H1 (cell line): Measurements from ENCODE around the gene EPB41L5. TPM values are rescaled to one million over a fixed set of nuclear protein-coding genes. Genes with fewer than 3 reads are reported as not detected.

ENCODE experiments used
- CTCF ChIA-PET: fragments of 300-600 bp; sonication (Branson Sonifier 250); formaldehyde crosslinking; loops from one replicate; lab custom pipeline; 2021; ENCODE audit not compliant: partially characterized antibody; lab: Charles Lee
- POLR2A ChIA-PET: fragments of 300-600 bp; sonication (Branson Sonifier 250); formaldehyde crosslinking; loops from one replicate; lab custom pipeline; 2021; ENCODE audit warnings: inconsistent platforms; ENCODE audit not compliant: partially characterized antibody; lab: Charles Lee
- DNase-seq, 2 experiments: peaks; one replicate each; pipeline versions ENCODE4 v3.0.0 to v3.0.0-alpha.2; 2010 to 2022; ENCODE audit warnings: low spot score in 2 of 2, low read depth in 1 of 2, mixed read lengths in 1 of 2
- FAIRE-seq: peaks from 2 replicates; lab custom pipeline; 2011; peaks lifted over from hg19 to GRCh38; lab: Jason Lieb, UNC
- H2AFZ ChIP-seq: 2 replicates; pipeline ENCODE4 v1.8.1; 2012; ENCODE audit warnings: low read length, inconsistent platforms
- H2AK5ac ChIP-seq: 2 replicates; pipeline ENCODE4 v1.6.1; 2013; ENCODE audit warnings: low read depth, low read length
- H2BK120ac ChIP-seq: replicated peaks from 2 replicates; pipeline ENCODE3; 2013; ENCODE audit warnings: low read depth, low read length, inconsistent platforms
- H2BK12ac ChIP-seq: 2 replicates; pipeline ENCODE4 v1.6.1; 2013; ENCODE audit warnings: low read depth, low read length
- H2BK15ac ChIP-seq: 2 replicates; pipeline ENCODE4 v1.6.1; 2013; ENCODE audit warnings: low read length
- H2BK20ac ChIP-seq: 2 replicates; pipeline ENCODE4 v1.6.1; 2013; ENCODE audit warnings: low read length
- H2BK5ac ChIP-seq: 2 replicates; pipeline ENCODE4 v1.6.1; 2013; ENCODE audit warnings: low read depth, low read length
- H3K14ac ChIP-seq: 2 replicates; pipeline ENCODE4 v1.6.1; 2013; ENCODE audit warnings: inconsistent platforms; ENCODE audit not compliant: insufficient read length
- H3K18ac ChIP-seq: 2 replicates; pipeline ENCODE4 v1.6.1; 2013; ENCODE audit warnings: low read length; ENCODE audit errors: extremely low read depth
- H3K23ac ChIP-seq: 2 replicates; pipeline ENCODE4 v1.6.1; 2013; ENCODE audit warnings: inconsistent platforms; ENCODE audit not compliant: insufficient read length
- H3K23me2 ChIP-seq: 2 replicates; pipeline ENCODE4 v1.6.1; 2013; ENCODE audit warnings: low read depth, low read length
- H3K27ac ChIP-seq: 2 replicates; pipeline ENCODE4 v1.6.1; 2011; ENCODE audit warnings: low read depth, low read length, inconsistent platforms
- H3K27me3 ChIP-seq, 4 experiments: replicated peaks in 1 of 4; 1 replicate in 1 of 4; 2 replicates in 3 of 4; pipeline versions ENCODE4 v1.6.1 to v1.8.1; 2011 to 2013; ENCODE audit warnings: low read length in 3 of 4, mild to moderate bottlenecking in 3 of 4, inconsistent platforms in 2 of 4, mixed read lengths in 2 of 4, moderate library complexity in 1 of 4; ENCODE audit not compliant: control insufficient read depth in 3 of 4, insufficient read depth in 3 of 4; ENCODE audit errors: extremely low read depth in 1 of 4
- H3K36me3 ChIP-seq, 4 experiments: 2 replicates each; pipeline versions ENCODE4 v1.6.1 to v1.8.1; 2011 to 2013; ENCODE audit warnings: mild to moderate bottlenecking in 4 of 4, low read length in 3 of 4, moderate library complexity in 2 of 4, control low read depth in 1 of 4, inconsistent platforms in 1 of 4; ENCODE audit not compliant: insufficient read depth in 4 of 4, control insufficient read depth in 2 of 4
- H3K4ac ChIP-seq: replicated peaks from 2 replicates; pipeline ENCODE3; 2013; ENCODE audit warnings: low read length, low read depth, mixed read lengths, inconsistent platforms; ENCODE audit not compliant: insufficient read length
- H3K4me1 ChIP-seq, 4 experiments: replicated peaks in 1 of 4; 1 replicate in 1 of 4; 2 replicates in 3 of 4; pipeline versions ENCODE4 v1.6.1 to v1.8.1; 2011 to 2013; ENCODE audit warnings: low read length in 3 of 4, inconsistent platforms in 2 of 4, mixed read lengths in 1 of 4; ENCODE audit not compliant: insufficient read depth in 4 of 4, control insufficient read depth in 3 of 4
- H3K4me2 ChIP-seq, 2 experiments: 2 replicates each; pipeline versions ENCODE4 v1.6.1 to v1.8.1; 2011 to 2013; ENCODE audit warnings: low read depth in 2 of 2, low read length in 2 of 2, control low read depth in 1 of 2, inconsistent platforms in 1 of 2, mild to moderate bottlenecking in 1 of 2; ENCODE audit not compliant: insufficient read depth in 1 of 2
- H3K4me3 ChIP-seq, 4 experiments: fragments of 200-600, 300-600 bp in 1 of 4; sonication (generic), shearing (Covaris generic), sonication (Bioruptor Twin) in 1 of 4; 2 replicates each; pipeline versions ENCODE4 v1.5.1 to v1.8.1; 2011 to 2016; ENCODE audit warnings: low read length in 4 of 4, low read depth in 3 of 4, control low read depth in 2 of 4, inconsistent platforms in 2 of 4, mild to moderate bottlenecking in 2 of 4, mixed read lengths in 1 of 4, moderate library complexity in 1 of 4; ENCODE audit not compliant: insufficient read depth in 2 of 4; ENCODE audit errors: extremely low read depth in 1 of 4
- H3K56ac ChIP-seq: replicated peaks from 2 replicates; pipeline ENCODE3; 2013; ENCODE audit warnings: low read depth, mild to moderate bottlenecking, mixed read lengths, low read length, inconsistent platforms; ENCODE audit not compliant: insufficient read length
- H3K79me1 ChIP-seq: 2 replicates; pipeline ENCODE4 v1.6.1; 2013; ENCODE audit warnings: low read depth, low read length, control low read depth
- H3K79me2 ChIP-seq, 2 experiments: 2 replicates each; pipeline versions ENCODE4 v1.6.1 to v1.8.1; 2012 to 2013; ENCODE audit warnings: low read length in 2 of 2, mild to moderate bottlenecking in 2 of 2, inconsistent platforms in 1 of 2; ENCODE audit not compliant: insufficient read depth in 2 of 2, control insufficient read depth in 1 of 2
- H3K9ac ChIP-seq, 4 experiments: replicated peaks in 1 of 4; 1 replicate in 1 of 4; 2 replicates in 3 of 4; pipeline versions ENCODE4 v1.6.1 to v1.8.1; 2011 to 2013; ENCODE audit warnings: low read depth in 3 of 4, low read length in 3 of 4, control low read depth in 2 of 4, mild to moderate bottlenecking in 2 of 4, moderate library complexity in 2 of 4, inconsistent platforms in 1 of 4; ENCODE audit errors: extremely low read depth in 1 of 4
- H3K9me3 ChIP-seq, 2 experiments: 2 replicates each; pipeline versions ENCODE4 v1.6.1 to v1.8.1; 2012 to 2013; ENCODE audit warnings: mild to moderate bottlenecking in 2 of 2, moderate library complexity in 2 of 2, control low read depth in 1 of 2, inconsistent platforms in 1 of 2, low read depth in 1 of 2, low read length in 1 of 2, mixed read lengths in 1 of 2; ENCODE audit not compliant: insufficient read depth in 2 of 2
- H4K20me1 ChIP-seq, 2 experiments: replicated peaks in 1 of 2; 2 replicates each; pipeline versions ENCODE3 to v1.8.1; 2011 to 2013; ENCODE audit warnings: inconsistent platforms in 2 of 2, low read length in 2 of 2, mild to moderate bottlenecking in 1 of 2; ENCODE audit not compliant: insufficient read depth in 2 of 2, control insufficient read depth in 1 of 2
- H4K5ac ChIP-seq: 2 replicates; pipeline ENCODE4 v1.6.1; 2013; ENCODE audit warnings: low read length, low read depth, mixed read lengths, inconsistent platforms; ENCODE audit not compliant: insufficient read length
- H4K8ac ChIP-seq: 2 replicates; pipeline ENCODE4 v1.8.0; 2013; ENCODE audit warnings: mild to moderate bottlenecking, moderate library complexity, low read length, inconsistent platforms; ENCODE audit not compliant: insufficient read depth; ENCODE audit errors: extremely low read depth
- H4K91ac ChIP-seq: replicated peaks from 2 replicates; pipeline ENCODE3; 2013; ENCODE audit warnings: low read length, mixed read lengths, inconsistent platforms; ENCODE audit not compliant: insufficient read length
- EP300 ChIP-seq, 2 experiments: IDR thresholded peaks; 1 replicate in 1 of 2; 2 replicates in 1 of 2; pipeline ENCODE4 v1.6.1; 2011 to 2012; ENCODE audit warnings: low read depth in 2 of 2, low read length in 2 of 2, mild to moderate bottlenecking in 2 of 2, borderline replicate concordance in 1 of 2, inconsistent platforms in 1 of 2, moderate library complexity in 1 of 2
- POLR2AphosphoS5 ChIP-seq: IDR thresholded peaks from 2 replicates; pipeline ENCODE4 v1.6.1; 2011; ENCODE audit warnings: low read depth, low read length
- SIX5 ChIP-seq: IDR thresholded peaks from 2 replicates; pipeline ENCODE4 v1.6.1; 2011; ENCODE audit warnings: mild to moderate bottlenecking, low read depth, low read length
- SRF ChIP-seq: IDR thresholded peaks from 2 replicates; pipeline ENCODE4 v1.6.1; 2011; ENCODE audit warnings: mild to moderate bottlenecking, low read depth, low read length, moderate library complexity
- ZNF274 ChIP-seq: IDR thresholded peaks from 2 replicates; pipeline ENCODE4 v1.7.0; 2012; ENCODE audit warnings: low read length, borderline replicate concordance; ENCODE audit errors: extremely low read depth
- WGBS, 2 experiments: shearing (Covaris generic) in 1 of 2; methylation state at CpG; one replicate each; pipeline versions ENCODE4 v1.1.6 to v1.1.7; 2013 to 2015; ENCODE audit warnings: low lambda C conversion rate in 2 of 2, mixed read lengths in 2 of 2, inconsistent platforms in 1 of 2, low coverage in 1 of 2, missing lambda C conversion rate in 1 of 2; ENCODE audit not compliant: insufficient replicate concordance in 2 of 2, insufficient coverage in 1 of 2, insufficient read length in 1 of 2; ENCODE audit errors: extremely low coverage in 1 of 2, missing lambda C conversion rate in 1 of 2; 5-methylcytosine and 5-hydroxymethylcytosine counted together
- polyA plus RNA-seq, 7 experiments: library from polyadenylated mRNA; depleted of rRNA in 3 of 7; stranded (reverse) in 5 of 7; unstranded in 2 of 7; fragments of >200 nt in 5 of 7; fragments of 200-250 nt in 2 of 7; gene quantifications; 1 replicate in 5 of 7; 2 replicates in 1 of 7; 4 replicates in 1 of 7; pipeline versions ENCODE4 v1.2.1 to v1.2.3, GENCODE V29; 2011 to 2013; ENCODE audit warnings: missing spikeins in 2 of 7, mixed read lengths in 2 of 7
- total RNA-seq: library from RNA; stranded (reverse); fragmentation: NEBNext Ultra II Directional; extraction: Animal tissue kit (Norgen Biotek cat#: 25700); gene quantifications from 2 replicates; pipeline ENCODE4 v1.2.1, GENCODE V29; 2021

The EPB41L5 gene
- total and polyA plus RNA-seq, 2 of the 8 experiments (the other 6 are each of a cell fraction or from before 2014, with no cell fraction given), result 13.5 to 32.3 TPM

GRCh38 chr2:120104772-120105171 is 91.9 kb downstream of the EPB41L5 start:
- H3K56ac ChIP-seq, result no peak overlapping the region
- WGBS, 2 experiments, result 97 to 100% methylated on average over 1 of the region's 1 CpG

More at GRCh38 chr2:120104772-120105171, 91.9 kb downstream of the EPB41L5 start:
- no peaks in the 10 kb centered on the region for H3K79me1 ChIP-seq
- H2BK120ac ChIP-seq, result no peak overlapping the region
- no peaks in the 10 kb centered on the region for H3K27me3 ChIP-seq
- H2BK20ac ChIP-seq, result no peak overlapping the region
- H3K4ac ChIP-seq, result no peak overlapping the region
- no peak overlapping the region for H2BK5ac ChIP-seq
- no peak overlapping the region for H3K9ac ChIP-seq
- no peak overlapping the region for H3K4me3 ChIP-seq
- no peak overlapping the region for H4K8ac ChIP-seq
- POLR2A ChIA-PET, result no interaction called here
- H3K23ac ChIP-seq, result no peak overlapping the region
- no peaks in the 10 kb centered on the region for H4K20me1 ChIP-seq
- no peaks in the 10 kb centered on the region for H3K4me1 ChIP-seq
- no peak overlapping the region for H2AFZ ChIP-seq
- H4K5ac ChIP-seq, result no peak overlapping the region
- CTCF ChIA-PET, result no interaction called here
- no peaks in the 10 kb centered on the region for H3K23me2 ChIP-seq
- H3K27ac ChIP-seq, result no peak overlapping the region
- no peaks in the 10 kb centered on the region for H3K9me3 ChIP-seq
- no peak overlapping the region for H2AK5ac ChIP-seq
- H2BK12ac ChIP-seq, result no peak overlapping the region
- no peak for FAIRE-seq
- H3K4me2 ChIP-seq, result no peak overlapping the region
- no peak overlapping the region for H2BK15ac ChIP-seq
- no peak for DNase-seq
- no peak overlapping the region for H4K91ac ChIP-seq
- peaks cover 0 to 18% (median under 1%) of the 10 kb centered on the region in 4 experiments; a peak in 3 of 8 replicates for H3K36me3 ChIP-seq
- no peak overlapping the region for H3K14ac ChIP-seq
- no peak overlapping the region for H3K18ac ChIP-seq
- no peaks in the 10 kb centered on the region for H3K79me2 ChIP-seq
- no peak for TF ChIP-seq SRF
- no peak for TF ChIP-seq SIX5
- TF ChIP-seq ZNF274, result no peak
- TF ChIP-seq POLR2AphosphoS5, result no peak
- no peak for TF ChIP-seq EP300 (IDR thresholded peaks at IDR 0.05; ENCODE audit: borderline replicate concordance in 1 of 2, low read depth in 2 of 2, low read length in 2 of 2)
- TF ChIP-seq, all 59 proteins: peak for 0
